Glutamatergic neuron (in vitro differentiated cells): ENCODE data around the gene PKP3. TPM values are rescaled to one million over a fixed set of nuclear protein-coding genes. Genes with fewer than 3 reads are reported as not detected.
A peak's percentile ranks its signal among the peaks of the same experiment; 100 is the strongest.
"Not testable (repeated sequence)": the region's sequence is repeated elsewhere in the genome, so short reads cannot be mapped to it uniquely, and the experiment has no call there.

Experiments
- DNase-seq: peaks from one replicate; pipeline ENCODE4 v3.0.0; 2022
- H3K27ac Mint-ChIP-seq: one replicate; pipeline ENCODE4 v1.8.0; 2020; ENCODE audit warnings: mild to moderate bottlenecking, mixed read lengths, inconsistent platforms; ENCODE audit not compliant: unreplicated experiment
- H3K27me3 Mint-ChIP-seq: one replicate; pipeline ENCODE4 v1.8.0; 2020; ENCODE audit warnings: mild to moderate bottlenecking, moderate library complexity, mixed read lengths, inconsistent platforms; ENCODE audit not compliant: unreplicated experiment
- H3K36me3 Mint-ChIP-seq: one replicate; pipeline ENCODE4 v1.8.0; 2020; ENCODE audit warnings: mild to moderate bottlenecking, mixed read lengths, inconsistent platforms; ENCODE audit not compliant: unreplicated experiment
- H3K4me1 Mint-ChIP-seq: one replicate; pipeline ENCODE4 v1.8.0; 2020; ENCODE audit warnings: mild to moderate bottlenecking, low read depth, mixed read lengths, inconsistent platforms; ENCODE audit not compliant: unreplicated experiment
- H3K4me3 Mint-ChIP-seq: one replicate; pipeline ENCODE4 v1.8.0; 2020; ENCODE audit warnings: mild to moderate bottlenecking, mixed read lengths, inconsistent platforms; ENCODE audit not compliant: unreplicated experiment
- H3K9me3 Mint-ChIP-seq: one replicate; pipeline ENCODE4 v1.8.0; 2020; ENCODE audit warnings: mild to moderate bottlenecking, moderate library complexity, mixed read lengths, inconsistent platforms; ENCODE audit not compliant: unreplicated experiment
- total RNA-seq: library from RNA; stranded (reverse); fragmentation: NEBNext Ultra II Directional; extraction: Animal tissue kit (Norgen Biotek cat#: 25700); gene quantifications from one replicate; pipeline ENCODE4 v1.2.1, GENCODE V29; 2021; ENCODE audit not compliant: unreplicated experiment
- TF ChIP-seq, protein P1 (sequence below): fragments of 200-600 bp; sonication (generic); IDR thresholded peaks from one replicate; pipeline ENCODE4 v1.5.0; 2021; ENCODE audit not compliant: partially characterized antibody, unreplicated experiment

The PKP3 gene
- total RNA-seq, 1 donor from 2014 or later: not detected

DNA sequence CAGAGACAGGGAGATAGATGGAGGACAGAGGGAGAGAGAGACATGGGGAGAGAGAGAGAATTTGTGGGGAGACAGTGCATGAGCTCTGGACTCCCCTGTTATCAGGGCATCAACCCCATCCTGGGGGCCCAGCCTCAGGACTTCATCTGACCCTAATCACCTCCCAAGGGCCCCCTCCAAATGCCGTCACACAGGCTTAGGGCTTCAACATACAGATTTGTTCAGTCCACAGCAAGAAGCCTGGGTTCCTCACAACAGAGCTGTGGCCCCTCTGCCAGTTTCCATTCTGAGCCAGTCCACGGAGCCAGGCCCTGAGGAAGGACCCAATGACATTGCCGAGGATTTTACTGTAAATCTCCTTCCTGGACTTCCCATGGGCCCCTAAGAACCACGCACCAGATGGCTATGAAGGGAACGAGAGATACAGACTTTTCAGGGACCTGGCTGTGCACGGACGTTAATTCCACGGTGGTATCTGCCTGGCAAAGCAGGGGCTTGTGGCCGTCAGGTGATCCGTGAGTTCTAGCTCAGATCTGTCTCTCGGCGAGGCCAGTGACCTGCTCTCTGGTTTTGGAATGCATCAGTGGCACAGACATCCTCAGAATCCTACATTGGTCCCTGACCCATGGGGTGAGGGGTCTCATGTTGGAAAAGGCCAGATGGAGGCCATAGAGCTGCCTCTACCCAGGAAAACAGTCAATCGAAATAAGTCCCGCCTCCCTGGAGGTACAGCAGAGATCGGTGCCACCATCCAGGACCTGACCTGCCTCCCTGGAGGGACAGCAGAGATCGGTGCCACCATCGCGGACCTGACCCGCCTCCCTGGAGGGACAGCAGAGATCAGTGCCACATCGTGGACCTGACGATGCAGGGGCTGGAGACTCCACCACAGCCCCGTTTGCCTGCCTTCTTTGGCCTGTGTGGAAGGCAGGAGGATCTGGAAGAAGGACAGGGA is 33.4 kb upstream of the PKP3 start:
- Mint-ChIP-seq H3K27me3 (peaks cover 3% of the 10 kb centered on the region), H3K4me1 (no peaks in the 10 kb centered on the region), H3K4me3 (no peak overlapping the region), H3K27ac (no peak overlapping the region), H3K9me3 (peaks cover 6% of the 10 kb centered on the region), H3K36me3 (no peaks in the 10 kb centered on the region)
- DNase-seq: no peak
- TF ChIP-seq, protein P1, sequence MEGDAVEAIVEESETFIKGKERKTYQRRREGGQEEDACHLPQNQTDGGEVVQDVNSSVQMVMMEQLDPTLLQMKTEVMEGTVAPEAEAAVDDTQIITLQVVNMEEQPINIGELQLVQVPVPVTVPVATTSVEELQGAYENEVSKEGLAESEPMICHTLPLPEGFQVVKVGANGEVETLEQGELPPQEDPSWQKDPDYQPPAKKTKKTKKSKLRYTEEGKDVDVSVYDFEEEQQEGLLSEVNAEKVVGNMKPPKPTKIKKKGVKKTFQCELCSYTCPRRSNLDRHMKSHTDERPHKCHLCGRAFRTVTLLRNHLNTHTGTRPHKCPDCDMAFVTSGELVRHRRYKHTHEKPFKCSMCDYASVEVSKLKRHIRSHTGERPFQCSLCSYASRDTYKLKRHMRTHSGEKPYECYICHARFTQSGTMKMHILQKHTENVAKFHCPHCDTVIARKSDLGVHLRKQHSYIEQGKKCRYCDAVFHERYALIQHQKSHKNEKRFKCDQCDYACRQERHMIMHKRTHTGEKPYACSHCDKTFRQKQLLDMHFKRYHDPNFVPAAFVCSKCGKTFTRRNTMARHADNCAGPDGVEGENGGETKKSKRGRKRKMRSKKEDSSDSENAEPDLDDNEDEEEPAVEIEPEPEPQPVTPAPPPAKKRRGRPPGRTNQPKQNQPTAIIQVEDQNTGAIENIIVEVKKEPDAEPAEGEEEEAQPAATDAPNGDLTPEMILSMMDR: no peak

DNA sequence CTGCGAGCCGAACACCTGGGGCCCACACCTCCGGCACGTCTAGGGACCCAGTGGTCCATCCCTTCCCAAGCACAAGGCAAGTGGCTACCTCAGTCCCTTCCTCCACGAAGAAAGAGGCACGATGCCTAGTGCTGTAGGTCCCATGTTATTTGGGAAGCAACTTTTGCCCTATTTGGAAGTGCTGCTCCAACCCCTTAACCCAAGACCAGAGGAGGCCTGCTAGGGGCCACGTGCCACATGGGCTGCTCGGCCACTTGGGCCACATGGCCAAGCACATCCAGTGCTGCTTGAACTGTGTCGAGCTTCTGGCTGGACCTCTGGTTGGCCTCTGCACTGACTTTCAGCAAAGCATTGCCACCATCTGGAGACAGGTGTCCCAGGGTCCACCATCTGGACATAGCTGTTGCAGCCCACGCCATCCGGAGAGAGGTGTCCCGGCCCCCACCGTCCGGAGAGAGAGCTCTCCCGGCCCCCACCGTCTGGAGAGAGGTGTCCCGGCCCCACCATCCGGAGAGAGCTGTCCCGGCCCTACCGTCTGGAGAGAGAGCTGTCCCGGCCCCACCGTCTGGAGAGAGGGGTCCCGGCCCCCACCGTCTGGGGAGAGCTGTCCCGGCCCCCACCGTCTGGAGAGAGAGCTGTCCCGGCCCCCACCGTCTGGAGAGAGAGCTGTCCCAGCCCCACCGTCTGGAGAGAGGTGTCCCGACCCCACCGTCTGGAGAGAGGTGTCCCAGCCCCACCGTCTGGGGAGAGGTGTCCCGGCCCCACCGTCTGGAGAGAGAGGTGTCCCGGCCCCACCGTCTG is 31.2 kb upstream of the PKP3 start:
- TF ChIP-seq, protein P1: no peak
- H3K27me3 Mint-ChIP-seq: peaks cover 11% of the 10 kb centered on the region
- H3K4me1 Mint-ChIP-seq: peaks cover under 1% of the 10 kb centered on the region
- H3K36me3 Mint-ChIP-seq: no peaks in the 10 kb centered on the region
- H3K9me3 Mint-ChIP-seq: peaks cover 11% of the 10 kb centered on the region
- peak; percentile 31 for DNase-seq
- peak overlapping the region; percentile 38 for H3K27ac Mint-ChIP-seq
- no peak overlapping the region for H3K4me3 Mint-ChIP-seq

DNA sequence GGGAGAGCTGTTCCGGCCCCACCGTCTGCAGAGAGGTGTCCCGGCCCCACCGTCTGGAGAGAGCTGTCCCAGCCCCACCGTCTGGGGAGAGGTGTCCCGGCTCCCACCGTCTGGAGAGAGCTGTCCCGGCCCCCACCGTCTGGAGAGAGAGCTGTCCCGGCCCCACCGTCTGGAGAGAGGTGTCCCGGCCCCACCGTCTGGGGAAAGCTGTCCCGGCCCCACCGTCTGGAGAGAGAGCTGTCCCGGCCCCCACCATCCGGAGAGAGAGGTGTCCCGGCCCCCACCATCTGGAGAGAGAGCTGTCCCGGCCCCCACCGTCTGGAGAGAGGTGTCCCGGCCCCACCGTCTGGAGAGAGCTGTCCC is 30.6 kb upstream of the PKP3 start:
- Mint-ChIP-seq H3K9me3 (peaks cover 16% of the 10 kb centered on the region), H3K27me3 (peaks cover 13% of the 10 kb centered on the region)
- H3K4me3 Mint-ChIP-seq, H3K36me3 Mint-ChIP-seq, DNase-seq, H3K4me1 Mint-ChIP-seq, H3K27ac Mint-ChIP-seq: not testable (repeated sequence)

DNA sequence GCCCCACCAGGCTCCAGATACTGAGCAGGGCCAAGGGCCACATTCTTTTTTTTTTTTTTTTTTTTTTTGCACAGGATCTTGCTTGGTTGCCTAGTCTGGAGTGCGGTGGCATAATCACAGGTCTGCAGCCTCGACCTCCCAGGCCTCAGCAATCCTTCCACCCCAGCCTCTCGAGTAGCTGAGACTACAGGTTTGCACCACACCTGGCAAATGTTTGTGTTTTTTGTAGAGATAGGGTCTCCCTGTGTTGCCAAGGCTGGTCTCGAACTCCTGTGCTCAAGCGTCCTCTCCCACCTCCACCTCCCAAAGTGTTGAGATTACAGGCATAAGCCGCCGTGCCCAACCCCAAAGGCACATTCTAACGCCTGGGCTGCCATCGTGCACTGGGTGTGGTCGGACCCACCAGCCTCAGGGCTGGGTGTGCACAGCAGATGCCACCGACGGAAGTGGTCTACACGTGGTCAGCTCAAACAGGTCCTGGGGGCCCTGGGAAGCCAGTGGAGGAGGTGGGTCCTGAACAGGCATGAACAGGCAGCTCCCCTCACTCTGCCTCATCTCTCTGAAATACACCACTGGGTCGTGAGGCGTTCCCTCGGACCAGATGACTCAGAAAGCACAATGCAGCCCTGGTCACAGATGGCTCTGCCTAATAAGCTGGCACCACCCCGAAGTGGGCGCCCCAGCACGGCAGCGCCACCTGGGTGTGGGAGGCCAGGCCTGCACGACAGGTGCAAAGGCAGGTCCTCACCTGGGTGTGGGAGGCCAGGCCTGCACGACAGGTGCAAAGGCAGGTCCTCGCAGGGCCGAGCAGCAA is 29.9 kb upstream of the PKP3 start:
- TF ChIP-seq, protein P1: peak; percentile 15
- no peak for DNase-seq
- H3K4me1 Mint-ChIP-seq: peaks cover 3% of the 10 kb centered on the region

More for the DNA sequence above, 29.9 kb upstream of the PKP3 start:
- H3K27ac Mint-ChIP-seq: no peak overlapping the region
- peaks cover 16% of the 10 kb centered on the region for H3K27me3 Mint-ChIP-seq
- H3K4me3 Mint-ChIP-seq: no peak overlapping the region
- H3K36me3 Mint-ChIP-seq: no peaks in the 10 kb centered on the region
- H3K9me3 Mint-ChIP-seq: peaks cover 18% of the 10 kb centered on the region
